Measurements from ENCODE around the gene PPDPF. TPM values are rescaled to one million over a fixed set of nuclear protein-coding genes. Genes with fewer than 3 reads are reported as not detected.

PPDPF gene
- polyA plus RNA-seq, 1 donor from 2014 or later, result 95.1 TPM

DNA sequence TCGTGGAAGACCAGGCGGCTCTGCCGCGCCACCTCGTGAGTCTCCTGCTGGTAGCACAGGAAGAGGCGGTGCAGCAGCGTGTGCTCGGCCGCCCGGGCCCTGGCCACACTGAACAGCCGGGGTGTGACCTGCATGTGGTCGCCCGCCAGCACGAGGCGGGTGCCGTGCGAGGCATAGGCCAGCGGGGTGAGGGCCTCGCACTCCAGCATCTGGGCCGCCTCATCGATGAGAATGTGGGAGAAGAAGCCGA, 46.5 kb downstream of the PPDPF start:
- Histone ChIP-seq H3K27ac (ENCODE audit: low read length) (no peak overlapping the region), H4K20me1 (ENCODE audit: insufficient read depth) (no peaks in the 10 kb centered on the region), H3K79me2 (replicated peaks; ENCODE audit: insufficient read depth, low read length) (no peaks in the 10 kb centered on the region), H3K9me2 (ENCODE audit: insufficient read depth, low read length) (no peaks in the 10 kb centered on the region), H2AFZ (ENCODE audit: low read depth, low read length) (no peak overlapping the region), H3K27me3 (ENCODE audit: insufficient read depth, low read depth, low read length) (no peaks in the 10 kb centered on the region), H3K9ac (ENCODE audit: low read length) (no peak overlapping the region), H3K4me2 (ENCODE audit: low read length) (no peak overlapping the region), H3F3A (ENCODE audit: insufficient read depth, low read length, poor library complexity, severe bottlenecking) (no peaks in the 10 kb centered on the region), H3K4me3 (ENCODE audit: low read length) (no peak overlapping the region), H3K9me3 (ENCODE audit: low read length) (no peaks in the 10 kb centered on the region), H3K36me3 (ENCODE audit: insufficient read depth, low read length) (no peaks in the 10 kb centered on the region)
- no peak for TF ChIP-seq TAF1 (IDR thresholded peaks at IDR 0.05; ENCODE audit: low read depth)

GRCh38 chr20:63567386-63568169, 47.0 kb downstream of the PPDPF start:
- Histone ChIP-seq H3K36me3 (ENCODE audit: insufficient read depth, low read length) (no peaks in the 10 kb centered on the region), H2AFZ (ENCODE audit: low read depth, low read length) (no peak overlapping the region), H3K79me2 (replicated peaks; ENCODE audit: insufficient read depth, low read length) (no peaks in the 10 kb centered on the region), H3F3A (ENCODE audit: insufficient read depth, low read length, poor library complexity, severe bottlenecking) (no peaks in the 10 kb centered on the region), H3K9ac (ENCODE audit: low read length) (no peak overlapping the region), H3K27ac (ENCODE audit: low read length) (no peak overlapping the region), H3K27me3 (ENCODE audit: insufficient read depth, low read depth, low read length) (no peaks in the 10 kb centered on the region), H3K4me2 (ENCODE audit: low read length) (no peak overlapping the region), H3K9me3 (ENCODE audit: low read length) (no peaks in the 10 kb centered on the region), H4K20me1 (ENCODE audit: insufficient read depth) (no peaks in the 10 kb centered on the region), H3K4me3 (ENCODE audit: low read length) (no peak overlapping the region), H3K9me2 (ENCODE audit: insufficient read depth, low read length) (no peaks in the 10 kb centered on the region)
- TF ChIP-seq MXI1 (conservative IDR thresholded peaks at IDR 0.05; ENCODE audit: poor library complexity, severe bottlenecking) (no peak), TAF1 (IDR thresholded peaks at IDR 0.05; ENCODE audit: low read depth) (no peak), REST (IDR thresholded peaks at IDR 0.05; ENCODE audit: borderline replicate concordance) (no peak), RAD21 (conservative IDR thresholded peaks at IDR 0.05) (no peak), SMC3 (conservative IDR thresholded peaks at IDR 0.05; ENCODE audit: poor library complexity) (no peak), EZH2 (IDR thresholded peaks at IDR 0.05; ENCODE audit: borderline replicate concordance, insufficient read depth, low read length, poor library complexity, severe bottlenecking) (no peak), EP300 (conservative IDR thresholded peaks at IDR 0.05; ENCODE audit: poor library complexity, severe bottlenecking) (no peak), POLR2AphosphoS5 (IDR thresholded peaks at IDR 0.05) (no peak)
- TF ChIP-seq, protein P1, sequence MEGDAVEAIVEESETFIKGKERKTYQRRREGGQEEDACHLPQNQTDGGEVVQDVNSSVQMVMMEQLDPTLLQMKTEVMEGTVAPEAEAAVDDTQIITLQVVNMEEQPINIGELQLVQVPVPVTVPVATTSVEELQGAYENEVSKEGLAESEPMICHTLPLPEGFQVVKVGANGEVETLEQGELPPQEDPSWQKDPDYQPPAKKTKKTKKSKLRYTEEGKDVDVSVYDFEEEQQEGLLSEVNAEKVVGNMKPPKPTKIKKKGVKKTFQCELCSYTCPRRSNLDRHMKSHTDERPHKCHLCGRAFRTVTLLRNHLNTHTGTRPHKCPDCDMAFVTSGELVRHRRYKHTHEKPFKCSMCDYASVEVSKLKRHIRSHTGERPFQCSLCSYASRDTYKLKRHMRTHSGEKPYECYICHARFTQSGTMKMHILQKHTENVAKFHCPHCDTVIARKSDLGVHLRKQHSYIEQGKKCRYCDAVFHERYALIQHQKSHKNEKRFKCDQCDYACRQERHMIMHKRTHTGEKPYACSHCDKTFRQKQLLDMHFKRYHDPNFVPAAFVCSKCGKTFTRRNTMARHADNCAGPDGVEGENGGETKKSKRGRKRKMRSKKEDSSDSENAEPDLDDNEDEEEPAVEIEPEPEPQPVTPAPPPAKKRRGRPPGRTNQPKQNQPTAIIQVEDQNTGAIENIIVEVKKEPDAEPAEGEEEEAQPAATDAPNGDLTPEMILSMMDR (IDR thresholded peaks at IDR 0.05; ENCODE audit: poor library complexity, severe bottlenecking), result no peak
